OCI-LY3 (cell line): ENCODE results near the gene SERPINA12.

Experiments
- CTCF ChIP-seq: fragments of 200-600, 300-600 bp; sonication (generic); IDR thresholded peaks from 2 replicates; pipeline ENCODE4 v1.5.1; 2014; ENCODE audit warnings: antibody characterized with exemption, low read length, low read depth
- EZH2phosphoT487 ChIP-seq: fragments of 200-600 bp; shearing (Covaris generic); IDR thresholded peaks from 2 replicates; pipeline ENCODE4 v1.6.1; 2018; ENCODE audit warnings: antibody characterized with exemption, mixed run types, low read depth

GRCh38 chr14:94462219-94462551 is 47.1 kb downstream of the SERPINA12 start:
- no peak for TF ChIP-seq CTCF
- no peak for TF ChIP-seq EZH2phosphoT487
